HFFc6 (cell line): ENCODE measurements around the gene DHX40. TPM values are rescaled to one million over a fixed set of nuclear protein-coding genes. Genes with fewer than 3 reads are reported as not detected.
"Not testable (repeated sequence)": the region's sequence is repeated elsewhere in the genome, so short reads cannot be mapped to it uniquely, and the experiment has no call there.

Experiments used
- DNase-seq: peaks from one replicate; pipeline ENCODE4 v3.0.0-alpha.2; 2018
- H3K27ac Mint-ChIP-seq: 2 replicates; pipeline ENCODE4 v1.8.0; 2020; ENCODE audit warnings: mild to moderate bottlenecking, mixed read lengths
- H3K27me3 Mint-ChIP-seq: 2 replicates; pipeline ENCODE4 v1.8.0; 2021; ENCODE audit warnings: mild to moderate bottlenecking, moderate library complexity, mixed read lengths; ENCODE audit not compliant: insufficient read depth
- H3K36me3 Mint-ChIP-seq: 2 replicates; pipeline ENCODE4 v1.8.0; 2021; ENCODE audit warnings: low read depth, mixed read lengths
- H3K4me1 Mint-ChIP-seq: 2 replicates; pipeline ENCODE4 v1.8.0; 2020; ENCODE audit warnings: low read depth, mixed read lengths
- H3K4me3 Mint-ChIP-seq: 2 replicates; pipeline ENCODE4 v1.8.0; 2020; ENCODE audit warnings: mild to moderate bottlenecking, moderate library complexity, mixed read lengths
- H3K9me3 Mint-ChIP-seq: 2 replicates; pipeline ENCODE4 v1.8.0; 2020; ENCODE audit warnings: mild to moderate bottlenecking, mixed read lengths
- CTCF ChIP-seq: fragments of 200-600 bp; sonication (generic); IDR thresholded peaks from 2 replicates; pipeline ENCODE4 v1.5.0; 2021; ENCODE audit warnings: antibody characterized with exemption, mild to moderate bottlenecking
- total RNA-seq, 6 experiments: library from RNA; stranded (reverse); fragmentation: NEBNext Ultra II Directional; extraction: Animal tissue kit (Norgen Biotek cat#: 25700); gene quantifications; 2 replicates in 1 of 6; 3 replicates in 5 of 6; pipeline ENCODE4 v1.2.3, GENCODE V29; 2021

The DHX40 gene
- total RNA-seq, 6 experiments from 2014 or later, result 24.8 to 31.4 (median 28.5) TPM

- no peak overlapping the region for H3K4me3 Mint-ChIP-seq
- no peaks in the 10 kb centered on the region for H3K9me3 Mint-ChIP-seq
- no peaks in the 10 kb centered on the region for H3K4me1 Mint-ChIP-seq
- DNase-seq, result no peak
- H3K27ac Mint-ChIP-seq, result no peak overlapping the region
- H3K36me3 Mint-ChIP-seq, result no peaks in the 10 kb centered on the region
- peaks cover 15% of the 10 kb centered on the region for H3K27me3 Mint-ChIP-seq
- no peak for TF ChIP-seq CTCF
Observed at GRCh38 chr17:59534583-59534982, 30.8 kb upstream of the DHX40 start.

GRCh38 chr17:59538195-59538909 is 27.1 kb upstream of the DHX40 start:
- Mint-ChIP-seq H3K4me3 (no peak overlapping the region), H3K27ac (no peak overlapping the region), H3K27me3 (peaks cover 15% of the 10 kb centered on the region), H3K9me3 (no peaks in the 10 kb centered on the region), H3K4me1 (no peaks in the 10 kb centered on the region), H3K36me3 (no peaks in the 10 kb centered on the region)
- no peak for TF ChIP-seq CTCF
- DNase-seq, result no peak

DNA sequence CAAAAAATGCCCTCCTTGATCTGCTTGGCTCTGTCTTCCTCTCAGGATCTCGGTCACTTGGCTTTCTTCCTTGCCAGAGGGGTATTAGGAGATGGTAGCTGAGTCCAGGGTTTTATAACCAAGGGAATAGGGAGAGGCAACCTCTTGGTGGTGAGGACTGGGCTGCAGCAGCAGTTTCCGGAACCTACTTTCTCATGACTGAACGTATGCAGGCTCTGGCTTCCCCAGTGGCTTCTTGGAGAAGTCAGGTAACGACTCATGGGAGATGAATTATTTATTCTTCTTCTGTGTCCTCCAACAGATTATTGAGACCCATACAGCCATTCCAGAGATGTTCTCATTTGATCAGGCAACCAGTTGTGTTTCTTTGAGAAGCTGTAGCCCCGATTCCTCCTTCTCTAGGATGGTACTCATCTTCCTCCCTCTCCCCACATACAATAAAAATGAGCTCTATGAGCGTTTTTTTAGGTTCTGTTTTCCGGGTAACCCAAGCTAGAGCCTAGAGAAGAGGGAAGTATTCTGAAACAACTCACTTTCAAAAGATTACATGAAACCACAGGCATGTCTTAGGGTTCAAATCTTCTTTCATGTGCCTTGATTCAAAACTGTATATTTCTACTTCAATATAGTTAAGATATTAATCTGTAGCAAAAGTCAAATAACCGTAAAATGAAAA is 22.3 kb upstream of the DHX40 start:
- H3K9me3 Mint-ChIP-seq, result no peaks in the 10 kb centered on the region
- no peak for TF ChIP-seq CTCF
- H3K36me3 Mint-ChIP-seq, result no peaks in the 10 kb centered on the region
- no peak overlapping the region for H3K4me3 Mint-ChIP-seq
- H3K27ac Mint-ChIP-seq, result no peak overlapping the region
- no peak for DNase-seq
- H3K27me3 Mint-ChIP-seq, result peaks cover 11% of the 10 kb centered on the region
- H3K4me1 Mint-ChIP-seq, result peaks cover 9% of the 10 kb centered on the region

- no peak overlapping the region for H3K4me3 Mint-ChIP-seq
- H3K27me3 Mint-ChIP-seq, result peaks cover 11% of the 10 kb centered on the region
- TF ChIP-seq CTCF, result no peak
- no peaks in the 10 kb centered on the region for H3K36me3 Mint-ChIP-seq
- no peaks in the 10 kb centered on the region for H3K9me3 Mint-ChIP-seq
- peaks cover 9% of the 10 kb centered on the region for H3K4me1 Mint-ChIP-seq
- H3K27ac Mint-ChIP-seq, result no peak overlapping the region
- no peak for DNase-seq
Observed at GRCh38 chr17:59545942-59546341, 19.5 kb upstream of the DHX40 start.

DNA sequence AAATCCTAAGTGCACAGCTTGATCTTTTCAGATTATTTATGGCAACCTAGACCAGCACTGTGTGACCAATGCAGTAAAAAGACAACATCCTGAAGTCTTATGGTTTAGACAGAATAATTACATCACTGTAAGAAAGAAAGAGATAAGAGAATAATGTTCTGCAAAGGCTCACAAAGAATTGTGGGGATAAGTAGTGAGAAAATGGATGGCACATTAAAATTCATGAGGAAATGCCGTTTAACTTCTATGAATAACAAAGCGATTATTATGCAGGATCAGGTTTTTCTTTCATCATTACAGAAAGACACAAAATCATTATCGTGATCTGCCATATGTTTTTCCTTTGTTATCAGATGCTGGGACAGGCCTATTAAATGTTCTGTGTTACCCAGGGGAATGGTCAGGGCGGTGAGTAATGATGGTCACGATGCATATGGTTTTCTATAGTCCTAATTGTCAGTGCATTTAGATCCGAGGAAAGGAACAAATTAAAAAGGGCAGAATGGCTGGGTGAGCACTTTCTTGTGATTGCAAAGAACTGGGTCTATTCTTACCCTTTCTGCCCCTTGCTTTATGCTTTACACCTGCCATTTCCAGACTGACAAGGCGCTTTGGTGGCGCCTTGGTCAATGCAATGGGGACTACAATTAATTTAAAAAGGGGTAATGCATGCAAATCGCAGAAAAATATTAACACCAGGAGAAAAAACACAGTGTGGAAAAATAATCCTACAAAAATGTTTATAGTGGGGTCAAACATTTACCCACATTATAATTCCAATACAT is 18.1 kb upstream of the DHX40 start:
- Mint-ChIP-seq H3K4me3 (peak overlapping the region; percentile 12; the same call in 1 of the 2 replicates), H3K36me3 (no peaks in the 10 kb centered on the region), H3K27me3 (peaks cover 11% of the 10 kb centered on the region), H3K9me3 (no peaks in the 10 kb centered on the region), H3K4me1 (peaks cover 9% of the 10 kb centered on the region), H3K27ac (no peak overlapping the region)
- no peak for DNase-seq
- TF ChIP-seq CTCF, result no peak

DNA sequence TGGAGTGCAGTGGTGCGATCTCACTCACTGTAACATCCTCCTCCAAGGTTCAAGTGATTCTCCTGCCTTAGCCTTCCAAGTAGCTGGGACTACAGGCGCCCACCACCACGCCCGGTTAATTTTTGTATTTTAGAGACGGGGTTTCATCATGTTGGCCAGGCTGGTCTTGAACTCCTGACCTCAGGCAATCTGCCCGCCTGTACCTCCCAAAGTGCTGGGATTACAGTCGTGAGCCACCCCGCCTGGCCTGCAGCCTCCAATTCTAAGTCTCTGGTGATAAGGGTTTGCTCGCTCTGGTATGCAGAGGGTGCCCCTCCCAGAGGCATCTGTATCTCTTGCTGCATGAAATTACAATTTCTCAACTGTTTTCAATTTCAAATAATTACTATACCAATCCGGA is 16.4 kb upstream of the DHX40 start:
- H3K4me3 Mint-ChIP-seq, H3K27me3 Mint-ChIP-seq, H3K4me1 Mint-ChIP-seq, H3K27ac Mint-ChIP-seq, H3K36me3 Mint-ChIP-seq, DNase-seq, H3K9me3 Mint-ChIP-seq: not testable (repeated sequence)
